ENCODE results near the gene NR3C2.

Gene NR3C2

GRCh38 chr4:148103597-148104355 is 338.4 kb downstream of the NR3C2 start:
- no peak for TF ChIP-seq CTCF (IDR thresholded peaks at IDR 0.05; ENCODE audit: insufficient read depth, low read length, missing control alignments)
- no peak for DNase-seq (ENCODE audit: low read depth, low spot score)
- ChIA-PET POLR2A (no interaction called here), CTCF (no interaction called here)
- no peak overlapping the region for H3K4me3 ChIP-seq (ENCODE audit: low read depth, low read length)

GRCh38 chr4:148101790-148102189 is 340.4 kb downstream of the NR3C2 start:
- POLR2A ChIA-PET = no interaction called here
- CTCF ChIA-PET = interaction anchor here (0.7 kb wide), 1 partner anchor 16 kb away, joined by 3 read pairs; no protein-coding TSS in a partner anchor
- TF ChIP-seq CTCF (IDR thresholded peaks at IDR 0.05; ENCODE audit: insufficient read depth, low read length, missing control alignments) = no peak
- no peak for DNase-seq (ENCODE audit: low read depth, low spot score)
- H3K4me3 ChIP-seq (ENCODE audit: low read depth, low read length) = no peak overlapping the region

- no peak for DNase-seq (ENCODE audit: low read depth, low spot score)
- CTCF ChIA-PET = interaction anchor here (0.7 kb wide), 1 partner anchor 16 kb away, joined by 3 read pairs; no protein-coding TSS in a partner anchor
- POLR2A ChIA-PET = no interaction called here
- TF ChIP-seq CTCF (IDR thresholded peaks at IDR 0.05; ENCODE audit: insufficient read depth, low read length, missing control alignments) = no peak
- no peak overlapping the region for H3K4me3 ChIP-seq (ENCODE audit: low read depth, low read length)
These were observed 341.0 kb downstream of the NR3C2 start for GRCh38 chr4:148101235-148101634.

GRCh38 chr4:148097801-148098200 is 344.4 kb downstream of the NR3C2 start:
- ChIA-PET CTCF (no interaction called here), POLR2A (no interaction called here)
- no peak for DNase-seq (ENCODE audit: low read depth, low spot score)
- H3K4me3 ChIP-seq (ENCODE audit: low read depth, low read length) = no peak overlapping the region
- TF ChIP-seq CTCF (IDR thresholded peaks at IDR 0.05; ENCODE audit: insufficient read depth, low read length, missing control alignments) = no peak

GRCh38 chr4:148095346-148095923 is 346.8 kb downstream of the NR3C2 start:
- ChIA-PET CTCF (no interaction called here), POLR2A (no interaction called here)
- DNase-seq (ENCODE audit: low read depth, low spot score) = no peak
- TF ChIP-seq CTCF (IDR thresholded peaks at IDR 0.05; ENCODE audit: insufficient read depth, low read length, missing control alignments) = no peak
- H3K4me3 ChIP-seq (ENCODE audit: low read depth, low read length) = no peak overlapping the region

GRCh38 chr4:148094149-148094548 is 348.1 kb downstream of the NR3C2 start:
- TF ChIP-seq CTCF (IDR thresholded peaks at IDR 0.05; ENCODE audit: insufficient read depth, low read length, missing control alignments) = no peak
- DNase-seq (ENCODE audit: low read depth, low spot score) = no peak
- POLR2A ChIA-PET = no interaction called here
- H3K4me3 ChIP-seq (ENCODE audit: low read depth, low read length) = no peak overlapping the region
- CTCF ChIA-PET = no interaction called here
